Measurements from ENCODE around the gene DPP6.

DPP6 gene

GRCh38 chr7:154827007-154827406 lies 774.8 kb downstream of the DPP6 start:
- no peak for DNase-seq (ENCODE audit: low spot score)

DNA sequence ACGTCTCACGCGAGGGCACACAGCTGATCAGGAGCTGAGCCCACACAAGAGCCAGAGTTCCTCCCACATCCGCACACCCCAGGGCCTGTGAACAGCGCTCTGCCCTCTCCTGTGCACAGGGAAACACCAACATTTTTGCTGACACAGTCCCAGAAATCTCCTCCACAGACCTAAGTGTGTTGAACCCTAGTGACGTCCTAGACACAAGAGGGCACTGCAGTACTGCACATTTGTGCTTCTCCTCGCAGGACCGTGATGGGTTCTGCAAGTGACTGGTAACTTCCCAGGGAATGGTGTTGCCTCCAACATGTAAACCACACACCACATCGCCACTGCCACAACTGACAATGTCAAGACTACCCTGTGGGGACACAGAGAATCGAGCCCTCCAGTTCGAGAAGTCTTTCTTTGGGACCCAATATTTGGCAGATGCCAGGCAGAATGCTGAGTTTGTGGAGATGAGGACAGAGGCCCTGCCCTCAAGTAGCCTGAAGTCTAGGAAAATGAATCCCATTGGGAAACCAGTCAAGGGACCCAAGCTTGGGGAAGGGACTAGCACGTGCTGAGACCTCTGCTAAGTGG lies 780.5 kb downstream of the DPP6 start:
- no peak for DNase-seq (ENCODE audit: low spot score)

DNA sequence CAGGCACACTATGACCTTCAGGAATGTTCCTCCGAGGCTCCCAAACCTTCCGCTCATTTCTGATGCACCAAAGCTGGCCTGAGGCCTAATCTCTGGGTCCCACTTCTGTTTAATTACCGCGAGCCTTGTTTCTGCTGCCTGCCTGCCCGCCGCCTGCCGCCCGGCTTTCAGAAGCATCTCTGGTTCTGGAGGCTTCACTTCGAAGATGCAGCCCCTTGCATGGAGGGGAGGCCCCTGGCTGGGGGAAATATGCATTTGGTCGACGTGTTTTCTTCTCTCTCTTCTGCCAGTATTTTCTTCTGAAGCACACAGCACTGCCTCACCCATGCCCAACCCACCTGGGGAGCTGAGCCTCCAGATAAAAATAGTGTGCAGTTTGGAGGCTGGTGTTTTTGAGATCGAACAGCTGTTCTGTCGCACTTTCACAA lies 783.8 kb downstream of the DPP6 start:
- DNase-seq (ENCODE audit: low spot score): no peak

DNA sequence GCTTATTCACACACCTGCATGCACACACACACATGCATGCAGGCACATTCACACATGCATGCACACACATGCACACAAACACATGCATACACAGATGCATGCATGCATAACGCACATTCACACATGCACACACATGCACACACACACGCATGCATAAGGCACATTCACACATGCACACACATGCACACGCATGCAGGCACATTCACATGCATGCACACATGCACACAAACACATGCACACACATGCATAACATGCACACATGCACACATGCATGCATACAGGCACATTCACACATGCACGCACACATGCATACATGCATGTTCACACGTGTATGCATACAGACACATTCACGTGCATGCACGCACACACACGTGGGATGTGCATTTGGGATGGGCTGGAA lies 784.9 kb downstream of the DPP6 start:
- no peak for DNase-seq (ENCODE audit: low spot score)

- DNase-seq (ENCODE audit: low spot score): no peak
Measured at GRCh38 chr7:154837622-154838021, 785.4 kb downstream of the DPP6 start.

DNA sequence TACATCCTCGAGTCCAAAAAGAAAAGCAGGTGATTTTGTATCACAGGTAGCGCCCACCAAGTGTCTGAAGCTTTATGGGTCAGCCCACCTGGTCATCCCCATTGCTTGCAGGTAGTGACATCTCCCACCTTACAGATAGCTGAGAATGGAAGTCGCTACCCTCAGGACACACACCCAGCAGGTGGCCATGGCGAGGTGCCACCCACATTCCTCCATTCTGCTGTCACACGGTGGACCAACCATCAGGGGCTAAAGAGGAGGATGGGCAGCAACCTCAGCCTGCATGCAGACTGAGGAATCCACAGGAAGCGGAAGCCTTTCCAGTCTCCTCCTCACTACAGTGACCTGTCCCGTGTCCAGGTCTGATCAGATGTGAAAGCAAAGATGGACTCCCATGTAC lies 787.9 kb downstream of the DPP6 start:
- no peak for DNase-seq (ENCODE audit: low spot score)

DNA sequence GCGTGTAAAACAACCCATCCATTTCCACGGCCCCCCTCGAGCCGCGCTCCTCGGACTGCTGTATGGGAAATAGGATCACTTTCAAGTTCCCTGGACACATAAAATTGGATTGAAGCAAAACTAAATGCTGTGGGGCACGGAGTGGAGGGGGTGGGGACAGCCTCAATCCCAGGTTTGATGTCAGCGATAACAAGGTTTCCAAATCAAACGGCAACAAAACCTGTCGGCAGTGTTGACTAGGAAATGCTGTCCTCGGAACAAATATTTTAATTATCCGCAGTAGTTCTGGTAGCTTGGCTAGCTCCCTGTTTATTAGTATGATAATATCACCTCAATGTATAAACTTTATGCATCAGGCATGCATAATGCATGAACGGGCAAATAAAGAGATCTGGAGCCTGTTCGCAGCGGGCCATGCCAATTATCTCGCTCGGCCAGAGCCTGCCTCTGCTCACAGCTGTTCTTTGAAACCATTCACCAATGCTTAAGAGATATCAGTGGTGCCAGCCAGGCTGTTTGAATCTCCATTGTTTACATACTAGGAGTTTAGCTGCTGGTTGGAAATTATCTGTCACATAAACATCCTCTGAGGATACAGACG lies 789.6 kb downstream of the DPP6 start:
- DNase-seq (ENCODE audit: low spot score): no peak

GRCh38 chr7:154842591-154842990 lies 790.4 kb downstream of the DPP6 start:
- DNase-seq (ENCODE audit: low spot score): no peak

DNA sequence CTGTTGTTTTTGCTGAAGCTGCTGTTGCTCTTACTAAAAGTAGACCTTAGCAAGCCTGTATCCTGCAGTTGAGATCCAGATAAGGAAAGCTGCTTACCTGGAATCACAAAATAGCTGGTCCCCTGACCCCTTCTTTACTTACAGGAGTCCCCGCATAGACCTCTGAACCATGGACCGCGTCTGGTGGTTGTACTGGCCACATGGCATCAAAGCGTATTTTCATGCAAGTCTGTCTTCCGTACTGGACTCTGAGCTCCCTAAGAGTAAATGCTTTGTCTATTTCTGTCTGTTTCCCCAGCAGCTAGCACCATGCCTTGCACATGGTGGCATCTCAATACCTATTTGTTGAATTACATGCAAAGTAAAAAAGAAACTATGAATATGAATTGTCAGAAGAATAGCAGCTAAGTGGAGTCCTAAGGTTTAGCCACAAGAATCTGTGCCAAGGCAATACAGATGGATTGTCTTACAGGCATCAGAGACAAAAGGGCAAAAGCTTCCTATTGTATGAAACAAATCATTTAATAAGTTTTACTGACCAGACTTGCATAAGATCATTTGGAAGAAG lies 791.6 kb downstream of the DPP6 start:
- DNase-seq (ENCODE audit: low spot score): no peak

DNA sequence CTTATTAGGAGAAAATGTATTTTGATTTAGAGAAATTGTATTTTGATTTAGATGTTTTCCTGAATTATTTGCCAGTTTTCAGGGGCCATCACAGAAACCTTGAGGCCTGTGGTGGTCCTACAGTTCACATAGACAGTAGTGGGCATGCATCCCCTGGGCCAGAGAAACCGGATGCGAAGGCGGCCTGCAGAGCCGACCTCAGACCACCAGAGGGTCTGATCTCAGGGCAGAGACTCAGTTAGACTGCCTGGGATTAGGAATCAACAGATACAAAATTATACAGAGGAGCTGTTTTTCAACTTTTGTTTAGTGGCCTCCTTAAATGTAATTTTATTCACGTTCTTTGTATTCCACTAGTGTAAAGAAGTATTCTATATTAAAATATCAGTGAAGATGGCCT lies 792.3 kb downstream of the DPP6 start:
- DNase-seq (ENCODE audit: low spot score): no peak

DNA sequence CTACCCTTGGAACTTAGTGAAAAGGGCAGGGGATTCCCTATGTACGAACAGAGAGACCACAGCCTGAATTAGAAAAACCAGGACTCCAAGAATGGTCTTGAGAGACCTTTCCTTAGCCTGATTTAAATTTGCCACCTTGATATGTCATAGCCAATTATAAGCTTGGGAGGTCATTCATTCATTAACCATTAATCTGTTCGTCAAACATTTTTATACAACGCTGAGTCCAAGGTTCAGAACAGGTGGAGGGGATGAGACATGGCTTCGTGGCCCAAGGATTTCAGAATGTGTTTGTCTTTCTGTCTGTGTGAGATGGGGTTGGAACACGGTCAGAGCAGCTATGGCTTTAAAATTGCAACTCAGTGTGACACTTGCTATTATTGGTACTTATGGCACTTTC lies 792.8 kb downstream of the DPP6 start:
- DNase-seq (ENCODE audit: low spot score): no peak

DNA sequence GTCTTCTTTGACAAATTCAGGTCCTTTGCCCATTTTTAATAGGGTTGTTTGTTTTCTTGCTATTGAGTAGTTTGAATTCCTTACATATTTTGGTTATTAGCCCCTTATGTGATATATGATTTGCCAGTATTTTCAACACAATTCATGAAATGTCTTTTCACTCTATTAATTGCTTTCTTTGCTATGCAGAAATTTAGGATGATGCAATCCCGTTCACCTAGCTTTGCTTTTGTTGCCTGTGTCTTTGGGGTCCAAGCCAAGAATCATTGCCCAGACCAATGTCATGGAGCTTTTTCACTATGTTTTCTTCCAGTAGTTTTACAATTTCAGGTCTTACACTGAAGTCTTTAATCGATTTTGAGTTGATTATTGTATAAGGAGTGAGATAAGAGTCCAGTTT lies 796.3 kb downstream of the DPP6 start:
- DNase-seq (ENCODE audit: low spot score): no peak

- DNase-seq (ENCODE audit: low spot score): no peak
Measured at GRCh38 chr7:154852205-154852604, 800.0 kb downstream of the DPP6 start.

DNA sequence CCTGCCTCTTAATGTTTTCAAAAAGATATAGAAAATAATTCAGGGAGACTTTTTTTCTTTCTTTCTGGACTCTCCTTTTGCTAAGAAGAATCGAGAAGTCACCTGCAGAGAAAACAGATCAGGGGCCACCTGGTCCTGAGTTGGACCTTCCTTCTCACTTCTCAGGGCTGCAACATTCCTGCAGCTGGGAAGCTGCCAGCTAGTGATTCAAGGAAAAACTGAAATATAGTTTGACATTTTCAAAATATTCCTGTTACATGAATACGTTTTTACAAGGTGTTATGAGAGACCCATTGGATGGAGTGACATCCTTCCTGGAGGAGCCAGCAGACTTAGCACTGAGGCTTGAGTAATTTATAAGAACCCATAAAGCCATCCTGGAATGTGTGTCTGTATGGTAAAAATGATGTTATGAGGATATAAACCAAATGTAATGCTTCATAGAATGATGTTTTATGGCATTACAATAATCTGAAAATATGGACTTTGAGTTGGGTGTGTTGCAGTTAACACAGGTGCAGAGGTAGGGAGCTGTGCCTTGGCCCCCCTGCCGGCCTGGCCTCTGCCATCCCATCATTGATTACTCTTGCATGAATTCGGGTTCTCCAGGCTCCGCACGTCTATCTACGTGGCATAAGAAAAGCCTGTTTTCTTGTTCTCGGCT lies 801.0 kb downstream of the DPP6 start:
- DNase-seq (ENCODE audit: low spot score): no peak

- DNase-seq (ENCODE audit: low spot score): no peak
Measured at GRCh38 chr7:154853727-154854095, 801.5 kb downstream of the DPP6 start.

GRCh38 chr7:154854836-154855235 lies 802.6 kb downstream of the DPP6 start:
- no peak for DNase-seq (ENCODE audit: low spot score)

GRCh38 chr7:154855366-154855765 lies 803.2 kb downstream of the DPP6 start:
- DNase-seq (ENCODE audit: low spot score): no peak

- no peak for DNase-seq (ENCODE audit: low spot score)
Measured at GRCh38 chr7:154856733-154857132, 804.5 kb downstream of the DPP6 start.

- no peak for DNase-seq (ENCODE audit: low spot score)
Measured at GRCh38 chr7:154857240-154857639, 805.0 kb downstream of the DPP6 start.

DNA sequence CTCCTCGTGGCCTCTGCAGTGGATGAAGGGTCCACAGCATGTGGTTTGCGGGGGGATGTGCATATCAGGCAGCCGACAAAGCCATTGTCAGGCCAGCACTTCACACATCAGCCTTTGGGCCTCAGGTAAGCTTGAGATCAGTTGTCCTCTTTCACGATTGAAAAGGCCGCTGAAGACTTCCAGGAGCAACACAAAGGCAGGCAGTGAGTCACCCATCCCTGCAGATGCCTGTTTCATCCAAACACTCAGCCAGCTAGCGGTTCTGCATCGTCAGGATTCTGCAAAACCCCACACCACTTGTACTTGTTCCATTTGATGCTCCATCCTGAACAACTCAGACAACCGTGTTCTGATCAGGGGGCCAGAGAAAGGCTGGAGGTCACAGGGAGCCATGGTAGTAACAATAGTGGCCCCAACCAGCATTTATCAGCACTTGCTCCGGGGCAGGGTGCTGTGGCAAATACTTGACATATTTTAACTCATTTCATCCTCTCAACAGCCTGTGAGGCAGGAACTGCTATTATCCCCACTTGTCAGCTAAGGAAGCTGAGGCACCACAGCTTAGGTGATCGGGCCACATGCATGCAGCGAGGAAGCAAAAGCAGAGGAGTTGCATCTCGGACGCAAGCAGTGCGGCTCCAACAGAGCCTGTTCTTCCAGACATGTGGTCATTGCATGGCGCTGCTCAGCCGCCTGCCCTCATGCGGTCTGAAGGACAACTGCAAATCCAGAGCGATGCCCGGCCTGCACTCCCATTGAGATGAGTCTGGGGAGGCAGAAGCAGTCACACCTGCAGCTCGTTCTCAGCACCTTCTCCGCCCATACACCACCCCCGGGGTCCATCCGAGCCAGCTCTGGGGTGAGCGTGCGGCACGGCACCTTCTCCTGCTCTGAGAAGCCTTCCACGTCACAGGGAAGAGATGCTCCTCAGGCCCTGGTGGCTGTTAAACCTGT lies 805.8 kb downstream of the DPP6 start:
- no peak for DNase-seq (ENCODE audit: low spot score)

DNA sequence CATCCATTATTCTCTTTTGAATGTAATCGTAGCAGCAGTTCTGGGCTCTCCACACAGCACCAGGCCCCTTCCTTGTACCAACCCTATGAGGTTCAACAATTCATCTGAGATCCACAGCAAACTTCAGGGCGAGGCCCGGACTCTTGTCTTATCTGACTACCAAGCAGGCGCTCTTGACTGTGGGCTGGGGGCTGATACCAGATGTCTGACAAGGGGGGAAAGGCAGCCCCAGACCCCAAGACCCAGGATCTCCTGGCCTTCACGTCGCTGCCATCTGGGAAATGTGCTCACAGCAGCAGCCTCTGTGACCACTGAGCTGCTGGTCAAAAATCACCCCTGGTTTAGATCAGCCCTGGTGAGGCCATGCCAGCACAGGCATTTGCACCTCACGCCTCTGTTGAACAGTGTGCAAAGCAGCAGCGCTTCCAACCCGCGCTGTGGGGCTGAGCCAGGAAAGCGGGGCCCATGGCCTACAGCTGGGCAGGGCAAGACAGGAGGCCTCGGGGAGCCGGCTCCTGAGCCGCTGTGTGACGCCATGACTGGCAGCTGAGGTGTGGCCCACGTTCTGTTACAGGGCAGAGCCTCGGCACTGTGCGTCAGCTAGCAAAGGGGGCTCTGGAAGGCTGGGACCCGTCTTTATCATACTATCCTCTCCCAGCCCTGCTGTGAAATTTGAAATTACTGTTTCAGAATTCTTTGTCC lies 806.8 kb downstream of the DPP6 start:
- DNase-seq (ENCODE audit: low spot score): no peak

Measured in activated CD4-positive, alpha-beta T cell treated with anti-CD3 and anti-CD28 coated beads, Interleukin-2, Interleukin-4, amounts not matched to agents 100 ng/mL and 50 ng/mL, durations not matched to agents 16 hours and 8 hours (primary cell).